NOMO-1 treated with dmso at 0.1 percent for 144 hours (cell line): Measurements from ENCODE around the gene LYZL6.

Source experiments
- DNase-seq: peaks from one replicate; lab custom pipeline; 2025; ENCODE audit not compliant: unreplicated experiment; lab: John Stamatoyannopoulos, UW

Gene LYZL6

GRCh38 chr17:35943537-35943936 lies at the start of gene LYZL6:
Gene LYZL6 (minus strand): TSS chr17:35943713. CDS start chr17:35939356, 4,357 bp downstream.
- no peak for DNase-seq

GRCh38 chr17:35991075-35991474 lies 47.6 kb upstream of the LYZL6 start:
- DNase-seq = no peak

- no peak for DNase-seq
These were observed 44.7 kb upstream of the LYZL6 start for GRCh38 chr17:35988164-35988563.

- DNase-seq = no peak
These were observed 43.1 kb upstream of the LYZL6 start, which contains the start of gene CCL14 for GRCh38 chr17:35986643-35987042. Gene CCL14 (minus strand): TSS chr17:35986729. CDS start chr17:35986649, 80 bp downstream.

- no peak for DNase-seq
These were observed 40.6 kb upstream of the LYZL6 start for GRCh38 chr17:35984140-35984539.

GRCh38 chr17:35982409-35983191 lies 39.1 kb upstream of the LYZL6 start:
- no peak for DNase-seq

GRCh38 chr17:35981908-35982330 lies 38.4 kb upstream of the LYZL6 start:
- DNase-seq = no peak

GRCh38 chr17:35981246-35981645 lies 37.7 kb upstream of the LYZL6 start, which contains the start of gene CCL16:
Gene CCL16 (minus strand): TSS chr17:35981497. CDS start chr17:35981420, 77 bp downstream.
- no peak for DNase-seq

GRCh38 chr17:35978346-35978745 lies 34.8 kb upstream of the LYZL6 start:
- no peak for DNase-seq

GRCh38 chr17:35977509-35977908 lies 34.0 kb upstream of the LYZL6 start:
- no peak for DNase-seq

- no peak for DNase-seq
These were observed 30.1 kb upstream of the LYZL6 start for GRCh38 chr17:35973333-35974260.

GRCh38 chr17:35972945-35973332 lies 29.4 kb upstream of the LYZL6 start:
- DNase-seq = no peak

GRCh38 chr17:35972535-35972934 lies 29.0 kb upstream of the LYZL6 start:
- DNase-seq = no peak

- no peak for DNase-seq
These were observed 28.6 kb upstream of the LYZL6 start for GRCh38 chr17:35972066-35972465.

- no peak for DNase-seq
These were observed 26.3 kb upstream of the LYZL6 start for GRCh38 chr17:35969558-35970380.

GRCh38 chr17:35968520-35969054 lies 25.1 kb upstream of the LYZL6 start:
- DNase-seq = no peak

- DNase-seq = no peak
These were observed 21.8 kb upstream of the LYZL6 start for GRCh38 chr17:35965272-35965671.

- DNase-seq = no peak
These were observed 20.1 kb upstream of the LYZL6 start for GRCh38 chr17:35963663-35964062.

- no peak for DNase-seq
These were observed 10.2 kb upstream of the LYZL6 start for GRCh38 chr17:35953720-35954119.

GRCh38 chr17:35949401-35949800 lies 5.9 kb upstream of the LYZL6 start:
- DNase-seq = no peak

GRCh38 chr17:35948092-35948491 lies 4.6 kb upstream of the LYZL6 start:
- no peak for DNase-seq
